SK-N-SH (cell line): ENCODE measurements around the gene FFAR2.

Experiments
- EP300 ChIP-seq, 2 experiments: IDR thresholded peaks; 2 replicates each; pipeline versions ENCODE4 v1.4.0 to v1.6.1; 2012; ENCODE audit warnings: borderline replicate concordance in 1 of 2, low read depth in 1 of 2, low read length in 1 of 2
- EZH2phosphoT487 ChIP-seq: fragments of 200-600 bp; sonication (generic); IDR thresholded peaks from 2 replicates; pipeline ENCODE4 v1.6.1; 2017; ENCODE audit warnings: low read depth, mixed run types, mild to moderate bottlenecking, antibody characterized with exemption, moderate library complexity, borderline replicate concordance
- MEF2A ChIP-seq: IDR thresholded peaks from 2 replicates; pipeline ENCODE4 v1.4.0; 2012; ENCODE audit warnings: low read depth, borderline replicate concordance
- NFIC ChIP-seq: IDR thresholded peaks from 2 replicates; pipeline ENCODE4 v1.4.0; 2012; ENCODE audit warnings: borderline replicate concordance
- REST ChIP-seq: IDR thresholded peaks from 2 replicates; pipeline ENCODE4 v1.6.1; 2012; ENCODE audit warnings: mild to moderate bottlenecking, low read depth, low read length, moderate library complexity
- TAF1 ChIP-seq: IDR thresholded peaks from 2 replicates; pipeline ENCODE4 v1.6.1; 2012; ENCODE audit warnings: low read depth, mild to moderate bottlenecking, low read length, moderate library complexity, borderline replicate concordance
- TF ChIP-seq, protein P1 (sequence below): fragments of 200-600 bp; sonication (generic); IDR thresholded peaks from 2 replicates; pipeline ENCODE4 v1.6.1; 2017; ENCODE audit warnings: antibody characterized with exemption, mild to moderate bottlenecking, moderate library complexity
- TF ChIP-seq, protein P2 (sequence below): IDR thresholded peaks from 2 replicates; pipeline ENCODE4 v1.4.0; 2012; ENCODE audit warnings: low read depth
- TF ChIP-seq, protein P3 (sequence below): fragments of 150-350 bp; IDR thresholded peaks from 2 replicates; pipeline ENCODE4 v1.6.1; 2017; ENCODE audit warnings: antibody characterized with exemption, low read length, low read depth, borderline replicate concordance

DNA sequence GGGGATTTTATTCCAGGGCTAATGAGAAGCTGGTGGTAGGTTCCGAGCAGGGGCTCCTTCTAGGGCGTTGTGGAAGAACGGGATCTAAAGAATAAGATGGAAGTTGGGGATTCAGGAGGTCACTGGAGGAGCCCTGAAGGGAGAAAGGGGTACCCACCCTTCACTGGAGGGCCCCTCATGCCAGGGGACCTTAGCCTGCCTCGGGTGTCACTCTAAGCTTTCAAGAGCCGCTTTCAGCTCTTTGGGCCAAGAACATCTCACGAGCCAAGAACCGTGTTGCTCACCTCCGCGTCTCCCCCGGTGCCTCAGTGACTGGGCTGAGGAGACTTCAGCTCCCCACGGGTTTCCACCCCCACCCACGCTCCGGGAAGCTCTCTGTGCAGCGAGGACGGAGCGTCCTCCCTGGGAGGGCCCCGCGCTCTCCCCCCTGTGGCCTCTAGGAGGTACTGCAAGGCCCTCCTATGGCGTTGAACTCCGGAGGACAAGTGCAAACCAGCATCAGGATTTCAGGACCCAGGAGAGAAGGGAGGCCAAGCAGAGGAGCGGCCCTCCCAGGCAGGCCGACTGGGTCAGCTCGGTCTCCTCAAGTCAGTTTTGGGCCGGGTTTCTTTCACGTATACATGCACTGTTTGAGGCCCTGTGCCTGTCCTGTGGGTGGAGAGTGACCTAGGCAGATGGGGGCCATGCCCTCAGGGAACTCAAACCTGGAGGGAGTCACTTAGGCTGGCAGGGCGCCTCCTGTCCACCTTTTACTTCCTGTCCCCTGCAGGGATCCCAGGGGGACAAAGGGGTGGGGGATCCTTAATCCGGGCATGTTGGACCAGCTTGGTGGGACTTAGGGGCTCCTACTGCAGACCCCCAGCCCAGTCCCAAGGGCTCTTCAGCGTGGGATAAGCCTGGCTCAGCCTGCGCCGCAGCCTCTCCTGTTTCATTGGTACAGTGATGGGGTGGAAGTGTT lies 47.3 kb downstream of the FFAR2 start:
- TF ChIP-seq, protein P1, sequence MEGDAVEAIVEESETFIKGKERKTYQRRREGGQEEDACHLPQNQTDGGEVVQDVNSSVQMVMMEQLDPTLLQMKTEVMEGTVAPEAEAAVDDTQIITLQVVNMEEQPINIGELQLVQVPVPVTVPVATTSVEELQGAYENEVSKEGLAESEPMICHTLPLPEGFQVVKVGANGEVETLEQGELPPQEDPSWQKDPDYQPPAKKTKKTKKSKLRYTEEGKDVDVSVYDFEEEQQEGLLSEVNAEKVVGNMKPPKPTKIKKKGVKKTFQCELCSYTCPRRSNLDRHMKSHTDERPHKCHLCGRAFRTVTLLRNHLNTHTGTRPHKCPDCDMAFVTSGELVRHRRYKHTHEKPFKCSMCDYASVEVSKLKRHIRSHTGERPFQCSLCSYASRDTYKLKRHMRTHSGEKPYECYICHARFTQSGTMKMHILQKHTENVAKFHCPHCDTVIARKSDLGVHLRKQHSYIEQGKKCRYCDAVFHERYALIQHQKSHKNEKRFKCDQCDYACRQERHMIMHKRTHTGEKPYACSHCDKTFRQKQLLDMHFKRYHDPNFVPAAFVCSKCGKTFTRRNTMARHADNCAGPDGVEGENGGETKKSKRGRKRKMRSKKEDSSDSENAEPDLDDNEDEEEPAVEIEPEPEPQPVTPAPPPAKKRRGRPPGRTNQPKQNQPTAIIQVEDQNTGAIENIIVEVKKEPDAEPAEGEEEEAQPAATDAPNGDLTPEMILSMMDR = peak; percentile 81
- TF ChIP-seq EZH2phosphoT487 = no peak
- peak; percentile 60; the same call in 1 of the 2 replicates for TF ChIP-seq REST
- TF ChIP-seq, protein P2, sequence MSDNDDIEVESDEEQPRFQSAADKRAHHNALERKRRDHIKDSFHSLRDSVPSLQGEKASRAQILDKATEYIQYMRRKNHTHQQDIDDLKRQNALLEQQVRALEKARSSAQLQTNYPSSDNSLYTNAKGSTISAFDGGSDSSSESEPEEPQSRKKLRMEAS = no peak
- TF ChIP-seq, protein P3, sequence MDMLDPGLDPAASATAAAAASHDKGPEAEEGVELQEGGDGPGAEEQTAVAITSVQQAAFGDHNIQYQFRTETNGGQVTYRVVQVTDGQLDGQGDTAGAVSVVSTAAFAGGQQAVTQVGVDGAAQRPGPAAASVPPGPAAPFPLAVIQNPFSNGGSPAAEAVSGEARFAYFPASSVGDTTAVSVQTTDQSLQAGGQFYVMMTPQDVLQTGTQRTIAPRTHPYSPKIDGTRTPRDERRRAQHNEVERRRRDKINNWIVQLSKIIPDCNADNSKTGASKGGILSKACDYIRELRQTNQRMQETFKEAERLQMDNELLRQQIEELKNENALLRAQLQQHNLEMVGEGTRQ = no peak
- no peak for TF ChIP-seq TAF1
- TF ChIP-seq NFIC = no peak
- TF ChIP-seq MEF2A = no peak
- no peak for TF ChIP-seq EP300 (IDR thresholded peaks at IDR 0.05; ENCODE audit: borderline replicate concordance in 1 of 2, low read depth in 1 of 2, low read length in 1 of 2)
